Measurements from ENCODE around the gene HMCN2.

HMCN2 gene

GRCh38 chr9:130311408-130312140 lies 46.0 kb downstream of the HMCN2 start:
- no peak for DNase-seq

DNA sequence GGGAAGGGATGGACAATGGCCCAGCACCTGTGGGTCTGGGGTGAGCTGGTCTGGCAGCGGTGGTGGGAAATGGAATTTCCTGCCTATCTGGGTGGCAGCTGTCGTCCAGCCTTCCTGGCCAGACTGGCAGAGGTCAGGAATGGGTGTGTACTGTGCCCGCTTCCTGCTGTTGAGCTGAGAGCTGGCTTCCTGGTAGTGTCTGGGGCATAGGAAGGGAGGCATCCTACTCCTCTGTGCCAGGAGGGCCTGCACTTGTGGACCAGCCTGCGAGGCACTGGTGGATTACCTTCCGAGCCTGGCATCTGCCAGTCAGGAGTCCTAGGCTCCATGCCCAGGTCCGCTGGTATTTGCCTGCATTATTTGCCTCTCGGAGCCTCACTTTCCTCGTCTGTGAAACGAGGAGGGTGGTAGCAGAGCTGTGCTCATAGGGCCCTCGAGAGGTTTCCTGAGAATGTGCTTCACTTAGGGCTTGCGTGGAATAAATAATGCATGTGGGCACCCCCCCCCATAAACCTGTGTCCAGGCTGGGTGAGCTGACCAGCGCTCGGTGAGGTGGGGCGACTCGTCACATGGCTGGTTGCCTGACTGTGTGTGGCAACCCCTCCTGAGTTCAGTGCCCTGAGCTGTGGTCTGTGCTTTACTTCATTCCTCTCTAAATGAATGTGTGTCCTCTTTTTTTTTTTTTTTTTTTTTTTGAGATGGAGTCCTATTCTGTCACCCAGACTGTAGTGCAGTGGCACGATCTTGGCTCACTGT lies 47.7 kb downstream of the HMCN2 start:
- DNase-seq, result no peak

DNA sequence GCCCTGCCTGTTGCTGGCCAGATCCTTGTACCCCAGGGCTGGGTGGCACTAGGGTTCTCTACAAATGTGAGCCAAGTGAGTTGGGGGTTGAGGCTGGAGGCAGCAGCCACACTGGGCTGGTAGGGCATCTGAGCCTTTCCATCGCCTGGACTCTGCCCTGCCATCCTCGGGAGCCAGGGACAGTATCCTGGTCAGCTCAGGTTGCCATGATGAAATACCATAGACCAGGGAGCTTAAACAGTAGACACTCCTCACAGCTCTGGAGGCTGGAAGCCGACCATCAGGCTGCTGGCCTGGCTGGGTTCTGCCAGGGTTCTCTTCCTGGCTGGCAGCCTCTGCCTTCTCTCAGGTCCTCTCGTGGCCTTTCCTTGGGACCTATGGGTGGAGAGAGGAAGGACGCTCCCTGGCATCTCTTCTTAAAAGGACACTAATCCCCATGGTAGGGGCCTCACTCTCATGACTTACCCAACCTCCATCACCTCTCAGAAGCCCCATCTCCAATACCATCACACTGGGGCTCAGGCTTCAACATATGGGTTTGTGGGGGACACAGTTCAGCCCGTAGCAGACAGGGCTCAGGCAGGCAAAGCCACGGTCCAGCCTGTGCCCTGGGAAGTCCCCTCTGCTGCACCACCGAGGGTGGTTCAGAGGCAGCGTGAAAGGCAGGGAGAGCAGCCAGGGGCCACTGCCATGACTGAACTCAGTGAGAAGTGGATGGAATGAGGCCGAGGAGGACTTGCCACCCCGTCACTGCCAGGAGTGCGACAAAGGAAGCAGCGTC lies 50.1 kb downstream of the HMCN2 start:
- DNase-seq, result no peak

DNA sequence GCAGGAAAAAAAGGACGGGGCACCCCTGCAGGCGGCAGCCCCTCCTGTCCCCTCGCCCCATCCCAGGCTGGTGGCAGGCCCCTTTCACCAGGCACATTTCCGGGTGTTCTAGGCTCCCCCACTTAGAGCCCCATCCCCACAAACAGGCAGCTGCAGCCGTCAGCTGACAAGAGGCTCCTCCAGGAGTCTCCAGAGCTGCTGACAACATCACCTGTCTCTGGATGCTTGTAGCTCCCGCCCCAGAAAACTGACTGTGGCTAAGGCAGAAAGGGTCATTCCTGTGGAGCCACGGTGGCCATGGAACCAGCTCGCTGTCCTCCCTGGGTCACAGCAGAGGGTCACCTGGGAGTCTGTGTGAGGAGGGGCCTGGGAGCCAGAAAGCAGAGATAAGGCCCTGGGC lies 50.9 kb downstream of the HMCN2 start:
- no peak for DNase-seq

DNA sequence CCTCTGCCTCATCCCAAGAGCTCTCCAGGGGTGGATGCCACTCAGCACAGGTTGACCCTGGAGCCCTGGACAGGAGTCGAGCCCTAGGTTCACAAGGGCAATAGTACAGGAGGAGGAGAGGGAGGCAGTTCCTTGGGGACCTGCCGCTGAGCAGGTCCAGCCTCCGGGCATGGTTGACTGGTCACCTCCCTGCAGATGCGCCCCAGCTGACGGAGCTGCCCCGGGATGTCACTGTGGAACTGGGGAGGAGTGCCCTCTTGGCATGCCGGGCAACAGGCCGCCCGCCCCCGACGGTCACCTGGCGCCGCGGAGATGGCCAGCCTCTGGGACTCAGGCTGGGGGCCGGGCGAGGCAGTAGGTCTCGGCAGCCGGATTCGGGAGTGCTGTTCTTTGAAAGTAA lies 53.7 kb downstream of the HMCN2 start:
- DNase-seq, result no peak

DNA sequence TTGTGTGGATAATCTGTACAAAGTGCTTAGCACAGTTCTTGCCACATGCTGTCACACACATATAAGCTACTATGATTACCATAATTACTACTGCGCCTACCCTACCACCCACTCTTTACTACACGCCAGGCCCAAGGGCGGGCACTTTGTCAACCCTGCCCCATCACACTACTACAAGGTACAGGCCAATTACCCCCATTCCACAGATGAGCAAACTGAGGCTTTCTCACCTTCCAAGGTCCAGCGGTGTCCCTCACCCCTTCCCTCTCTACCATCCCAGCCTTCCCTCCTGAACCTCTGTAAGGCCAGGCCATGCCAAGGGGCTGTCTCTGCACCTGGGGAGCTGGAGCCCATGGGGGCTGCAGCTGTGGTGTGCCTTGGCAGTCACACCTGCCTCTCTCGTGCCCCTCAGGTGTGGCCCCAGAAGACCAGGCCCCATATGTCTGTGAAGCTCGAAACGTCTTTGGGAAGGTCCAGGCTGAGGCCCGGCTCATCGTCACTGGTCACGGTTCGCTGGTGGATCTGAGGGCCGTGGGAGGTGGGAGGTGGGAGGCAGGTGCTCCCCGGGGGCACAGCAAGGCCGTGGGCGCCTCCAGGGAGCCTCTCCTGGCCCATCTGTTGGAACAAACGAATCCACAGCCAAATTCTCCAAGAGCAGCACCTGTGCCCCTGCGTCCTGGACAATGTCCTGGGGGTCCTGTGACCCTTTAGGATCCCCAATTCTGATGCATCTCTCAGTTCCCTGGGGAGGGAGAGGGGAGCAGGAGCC lies 54.6 kb downstream of the HMCN2 start:
- no peak for DNase-seq

DNA sequence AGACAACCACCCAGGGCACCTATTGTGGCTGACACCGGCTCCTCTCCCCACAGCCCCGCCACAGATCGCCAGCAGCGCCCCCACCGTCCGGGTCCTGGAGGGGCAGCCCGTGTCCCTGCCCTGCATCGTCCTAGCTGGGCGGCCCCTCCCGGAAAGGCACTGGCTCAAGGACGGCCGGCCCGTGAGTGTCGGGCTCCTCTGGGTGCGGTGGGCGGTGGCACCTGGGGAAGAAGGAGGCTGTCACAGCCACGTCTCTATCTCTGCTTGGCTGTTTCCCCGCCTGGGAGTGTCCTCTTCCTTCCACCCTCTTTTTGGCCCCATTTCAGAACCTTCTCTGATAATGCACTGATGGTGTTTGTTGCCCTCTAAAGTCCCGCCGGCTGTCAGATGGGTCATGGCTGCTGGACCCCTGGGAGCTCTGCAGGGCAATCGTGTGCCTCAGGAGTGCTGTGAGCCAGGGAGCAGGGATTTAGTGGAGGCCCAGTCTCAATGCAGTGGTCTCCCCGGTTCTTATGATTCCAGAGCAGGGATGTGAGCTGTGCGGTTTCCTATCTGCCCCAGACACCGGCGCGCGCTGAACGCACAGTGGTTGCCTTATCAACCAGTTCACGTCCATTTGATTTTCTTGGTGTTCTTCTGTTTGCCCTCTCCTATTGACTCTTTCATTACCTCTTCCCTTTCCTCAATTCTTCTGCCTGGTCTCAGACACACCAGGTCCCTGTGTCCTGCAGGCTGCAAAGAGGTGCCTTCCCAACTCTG lies 55.3 kb downstream of the HMCN2 start:
- DNase-seq, result no peak

DNA sequence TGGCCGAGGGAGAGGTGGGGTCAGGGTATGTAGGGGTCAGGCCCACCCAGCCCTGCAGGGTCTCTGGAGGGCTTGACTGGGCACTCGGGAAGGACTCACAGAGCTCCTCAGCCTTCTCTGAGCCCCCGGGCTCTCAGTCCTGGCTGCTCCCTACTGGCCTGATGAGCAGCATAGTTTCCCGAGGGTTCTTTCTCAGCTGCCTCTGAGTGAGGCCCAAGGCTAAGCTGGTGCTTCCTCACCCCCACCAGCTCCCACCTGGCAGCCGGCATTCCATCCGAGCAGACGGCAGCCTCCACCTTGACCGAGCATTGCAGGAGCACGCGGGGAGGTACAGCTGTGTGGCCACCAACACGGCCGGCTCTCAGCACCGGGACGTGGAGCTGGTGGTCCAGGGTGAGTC lies 56.0 kb downstream of the HMCN2 start:
- no peak for DNase-seq

DNA sequence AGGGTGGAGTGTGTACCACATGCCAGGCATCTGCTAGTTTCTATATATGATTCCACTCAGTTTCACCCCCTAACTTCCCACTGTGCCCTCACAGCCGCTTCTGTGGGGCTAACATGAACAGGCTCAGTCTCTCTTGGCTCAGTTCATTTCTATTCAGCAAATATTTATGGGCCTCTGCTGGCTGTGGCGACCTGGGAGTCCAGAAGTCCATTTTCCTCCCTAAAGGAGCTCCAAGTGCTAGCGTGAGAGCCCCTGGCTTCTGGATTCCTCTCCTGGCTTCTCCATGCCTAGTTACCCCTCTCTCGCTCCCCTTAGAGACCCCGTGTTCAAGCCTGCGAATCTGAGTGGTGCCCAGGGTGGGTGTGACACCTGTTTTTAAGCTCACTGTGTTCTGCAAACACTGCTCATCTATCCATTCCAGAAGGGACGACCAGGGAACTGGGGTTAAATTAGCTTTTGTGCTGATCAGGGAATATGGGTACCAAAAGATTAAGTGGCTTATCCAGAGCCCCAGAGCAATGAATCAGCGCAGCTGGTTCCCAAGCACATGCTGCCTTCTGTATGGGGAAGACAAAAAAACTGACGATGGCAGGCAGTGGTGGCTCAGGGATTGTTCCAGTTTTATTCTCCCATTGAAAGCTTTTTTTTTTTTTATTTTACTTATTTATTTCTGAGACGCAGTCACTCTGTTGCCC lies 57.6 kb downstream of the HMCN2 start:
- DNase-seq, result no peak

- DNase-seq, result no peak
These were observed 60.4 kb downstream of the HMCN2 start for GRCh38 chr9:130325921-130326320.

- DNase-seq, result no peak
These were observed 61.7 kb downstream of the HMCN2 start for GRCh38 chr9:130327070-130327780.

- DNase-seq, result no peak
These were observed 62.3 kb downstream of the HMCN2 start for GRCh38 chr9:130327781-130328348.

GRCh38 chr9:130328349-130328801 lies 62.8 kb downstream of the HMCN2 start:
- no peak for DNase-seq

GRCh38 chr9:130329061-130329460 lies 63.5 kb downstream of the HMCN2 start:
- DNase-seq, result no peak

DNA sequence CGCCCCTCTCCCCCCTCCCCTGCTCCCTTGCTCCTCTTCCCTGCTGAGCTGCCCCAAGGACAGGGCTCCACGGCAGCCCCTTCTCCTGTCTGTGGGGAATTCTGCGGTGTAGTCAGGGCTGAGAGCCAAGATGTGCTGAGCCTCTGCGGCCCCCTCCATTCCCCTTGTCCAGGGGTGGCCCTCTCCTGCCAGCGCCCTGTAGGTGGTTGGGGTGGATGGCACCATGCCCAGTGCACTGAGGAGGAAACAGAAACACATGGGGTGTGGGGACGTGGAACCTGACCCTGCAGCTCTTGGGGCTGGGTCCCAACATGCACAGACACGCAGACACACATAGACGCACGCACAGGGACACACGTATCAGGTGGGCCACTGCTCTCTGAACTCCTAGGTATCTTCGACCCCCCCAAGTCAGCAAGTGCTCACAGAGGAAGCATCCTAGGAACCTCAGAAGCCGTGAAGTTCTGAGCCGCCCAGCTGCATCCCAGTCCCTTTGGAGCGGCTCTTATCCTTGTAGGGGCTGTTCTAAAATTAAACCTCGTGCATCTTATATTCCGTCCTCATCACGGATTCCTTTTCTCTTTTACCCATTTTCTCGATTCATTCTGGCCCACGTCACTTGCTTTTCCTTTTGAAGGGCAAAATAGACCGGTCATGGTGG lies 64.8 kb downstream of the HMCN2 start:
- no peak for DNase-seq

DNA sequence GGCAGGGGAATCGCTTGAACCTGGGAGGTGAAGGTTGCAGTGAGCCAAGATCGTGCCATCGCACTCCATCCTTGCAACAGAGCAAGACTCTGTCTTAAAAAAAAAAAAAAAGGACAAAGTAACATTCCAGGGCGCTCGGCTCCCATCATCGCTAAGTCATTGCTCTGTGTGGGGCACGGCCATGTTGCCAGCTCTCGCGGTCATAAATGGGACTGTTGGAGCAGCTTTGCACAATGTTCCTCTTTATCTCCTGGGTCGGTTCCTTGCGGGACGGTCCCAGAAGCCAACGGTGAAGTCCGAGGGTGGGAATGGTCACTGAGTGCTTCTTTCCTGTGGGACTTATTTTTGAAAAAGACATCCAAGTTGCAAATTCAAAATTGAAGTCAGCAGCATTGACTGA lies 65.5 kb downstream of the HMCN2 start:
- no peak for DNase-seq

DNA sequence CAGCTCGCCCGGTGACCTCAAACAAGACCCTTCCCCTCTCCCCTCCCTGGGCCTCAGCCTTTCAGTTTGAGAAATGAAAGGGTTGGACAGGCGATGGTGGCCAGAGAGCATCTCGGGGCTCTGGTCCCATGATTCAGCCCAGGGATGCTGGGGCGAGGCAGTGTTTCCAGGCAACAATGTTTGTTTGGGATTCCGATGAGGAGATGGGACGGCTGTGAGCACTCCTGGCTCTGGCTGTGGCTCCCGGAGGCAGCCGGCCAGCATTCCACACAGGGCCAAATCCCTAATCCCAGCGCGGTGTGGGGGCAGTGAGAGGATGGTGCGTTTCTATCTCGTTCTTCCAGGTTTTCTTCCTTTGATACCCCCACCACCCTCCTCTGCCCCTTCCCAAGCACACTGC lies 66.0 kb downstream of the HMCN2 start:
- no peak for DNase-seq

DNA sequence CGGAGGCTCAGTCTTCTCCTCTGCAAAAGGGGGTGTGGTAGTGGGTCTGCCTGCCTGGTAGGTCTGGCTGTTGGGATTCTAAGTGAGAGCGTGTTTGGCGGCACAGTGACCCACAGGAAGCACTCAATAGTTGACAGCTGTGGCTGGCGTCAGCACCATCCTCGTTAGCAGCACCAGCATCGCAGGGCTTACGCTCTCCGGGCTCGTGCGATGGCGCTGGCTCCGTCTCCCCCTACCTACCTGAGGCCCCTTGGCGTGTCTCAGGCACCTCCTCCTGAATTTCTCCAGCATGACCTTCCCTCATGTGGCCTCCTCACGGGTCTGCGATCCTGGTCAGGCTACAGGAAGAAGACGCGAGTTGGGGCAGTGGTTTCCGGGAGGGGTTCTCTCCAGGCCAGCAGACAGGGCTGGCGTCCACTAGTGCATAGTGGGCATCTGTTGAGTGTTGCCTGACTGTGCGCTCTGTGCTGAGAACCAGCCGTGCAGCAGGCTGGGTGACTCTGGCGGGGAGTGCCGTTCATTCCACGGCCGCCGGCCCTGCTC lies 66.9 kb downstream of the HMCN2 start:
- DNase-seq, result no peak

- no peak for DNase-seq
These were observed 67.6 kb downstream of the HMCN2 start for GRCh38 chr9:130333041-130333711.
